Measurements from ENCODE around the gene UNK. TPM values are rescaled to one million over a fixed set of nuclear protein-coding genes. Genes with fewer than 3 reads are reported as not detected.
A peak's percentile ranks its signal among the peaks of the same experiment; 100 is the strongest.

UNK gene
- total RNA-seq, 6 experiments from 2014 or later = 5.8 to 29.2 (median 11.1) TPM

- WGBS (ENCODE audit: insufficient coverage, low coverage, low lambda C conversion rate, missing lambda C conversion rate) = 85% methylated on average over 10 of the region's 11 CpGs
- Histone ChIP-seq H3K36me3 (peaks cover 0 to 37% (median 0%) of the 10 kb centered on the region in 4 donors), H3K27ac (peak overlapping the region in 2 of 3 donors; percentile 31 to 46), H3K4me1 (peaks cover 0 to 13% (median 0%) of the 10 kb centered on the region in 4 donors), H3K9me3 (no peaks in the 10 kb centered on the region), H3K27me3 (no peaks in the 10 kb centered on the region), H3K4me3 (no peak overlapping the region)
- intact Hi-C loops (cut with DNase I) = loop anchor here in 1 of 2 donors (10.0 kb wide), 1 partner anchor 73 kb away; no protein-coding TSS in a partner anchor
- ATAC-seq (no peak), DNase-seq (no peak)
- TF ChIP-seq CTCF (IDR thresholded peaks at IDR 0.05) (no peak), POLR2A (IDR thresholded peaks at IDR 0.05) (no peak)
These were observed 43.4 kb downstream of the UNK start for GRCh38 chr17:75828076-75828400.

- Histone ChIP-seq H3K27me3 (no peaks in the 10 kb centered on the region), H3K4me3 (no peak overlapping the region), H3K9me3 (no peaks in the 10 kb centered on the region), H3K27ac (no peak overlapping the region), H3K4me1 (peaks cover 0 to 13% (median 0%) of the 10 kb centered on the region in 4 donors), H3K36me3 (peaks cover 0 to 38% (median under 1%) of the 10 kb centered on the region in 4 donors)
- ATAC-seq (no peak), DNase-seq (no peak)
- TF ChIP-seq POLR2A (IDR thresholded peaks at IDR 0.05) = no peak
- TF ChIP-seq CTCF (IDR thresholded peaks at IDR 0.05) = no peak
- 78% methylated on average over 4 of the region's 19 CpGs for WGBS (ENCODE audit: insufficient coverage, low coverage, low lambda C conversion rate, missing lambda C conversion rate)
- intact Hi-C loops (cut with DNase I) = loop anchor here in 1 of 2 donors (10.0 kb wide), 1 partner anchor 74 kb away; no protein-coding TSS in a partner anchor
These were observed 44.1 kb downstream of the UNK start for GRCh38 chr17:75828741-75829140.

- Histone ChIP-seq H3K9me3 (no peaks in the 10 kb centered on the region), H3K36me3 (peaks cover 0 to 37% (median 1%) of the 10 kb centered on the region in 4 donors), H3K27ac (no peak overlapping the region), H3K27me3 (no peaks in the 10 kb centered on the region), H3K4me3 (no peak overlapping the region), H3K4me1 (peaks cover 0 to 13% (median 0%) of the 10 kb centered on the region in 4 donors)
- WGBS (ENCODE audit: insufficient coverage, low coverage, low lambda C conversion rate, missing lambda C conversion rate) = 100% methylated on average over 1 of the region's 7 CpGs
- no peak for ATAC-seq
- intact Hi-C loops (cut with DNase I) = loop anchor here in 1 of 2 donors (10.0 kb wide), 1 partner anchor 75 kb away; no protein-coding TSS in a partner anchor
- peak in 1 of 3 donors; percentile 36 for DNase-seq
- no peak for TF ChIP-seq POLR2A (IDR thresholded peaks at IDR 0.05)
- TF ChIP-seq CTCF (IDR thresholded peaks at IDR 0.05) = no peak
These were observed 45.1 kb downstream of the UNK start for GRCh38 chr17:75829747-75830146.

GRCh38 chr17:75830164-75831031 is 45.8 kb downstream of the UNK start:
- TF ChIP-seq POLR2A (IDR thresholded peaks at IDR 0.05) (no peak), CTCF (IDR thresholded peaks at IDR 0.05) (peak; percentile 18 to 48 (median 36))
- H3K27me3 ChIP-seq = no peaks in the 10 kb centered on the region
- H3K27ac ChIP-seq = no peak overlapping the region
- H3K4me3 ChIP-seq = no peak overlapping the region
- H3K9me3 ChIP-seq = no peaks in the 10 kb centered on the region
- DNase-seq (peak in 1 of 3 donors; percentile 49), ATAC-seq (no peak)
- intact Hi-C loops (cut with DNase I) = no loop called here
- WGBS (ENCODE audit: insufficient coverage, low coverage, low lambda C conversion rate, missing lambda C conversion rate) = 83% methylated on average over 5 of the region's 27 CpGs
- peaks cover 0 to 13% (median 0%) of the 10 kb centered on the region in 4 donors for H3K4me1 ChIP-seq
- H3K36me3 ChIP-seq = peaks cover 0 to 37% (median 1%) of the 10 kb centered on the region in 4 donors

Measured in right lobe of liver (tissue), 6 donors.